Measurements from ENCODE around the gene SLC22A12.
A peak's percentile ranks its signal among the peaks of the same experiment; 100 is the strongest.
"Not testable (repeated sequence)": the region's sequence is repeated elsewhere in the genome, so short reads cannot be mapped to it uniquely, and the experiment has no call there.

Gene SLC22A12

DNA sequence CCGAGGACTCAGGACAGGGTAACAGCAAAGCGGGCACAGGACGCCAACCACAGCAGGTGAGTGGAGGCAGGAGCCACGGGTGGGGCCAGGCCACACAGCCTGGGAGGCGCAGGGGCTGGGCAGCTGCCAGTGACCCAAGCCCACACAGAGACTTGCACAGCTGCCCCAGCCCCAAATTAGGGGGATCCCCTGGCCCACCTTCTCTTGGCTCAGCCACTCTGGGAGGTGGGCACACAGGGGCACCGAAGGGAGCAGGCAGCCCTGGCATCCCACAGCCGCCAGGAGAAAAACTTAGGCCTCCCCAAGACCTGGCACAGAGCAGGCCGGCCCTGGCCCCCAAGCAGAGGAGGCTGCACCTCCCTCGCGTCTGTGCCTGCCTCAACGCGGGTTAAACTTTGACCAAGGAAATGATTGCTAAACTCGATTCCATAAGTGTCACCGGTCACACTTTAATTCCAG, at the start of gene SLC22A12:
TSS of gene SLC22A12 (plus strand) at position 458 of the 459 bp plus-strand sequence. CDS start 337 bp downstream, outside the sequence.
- DNase-seq = peak; percentile 9

DNA sequence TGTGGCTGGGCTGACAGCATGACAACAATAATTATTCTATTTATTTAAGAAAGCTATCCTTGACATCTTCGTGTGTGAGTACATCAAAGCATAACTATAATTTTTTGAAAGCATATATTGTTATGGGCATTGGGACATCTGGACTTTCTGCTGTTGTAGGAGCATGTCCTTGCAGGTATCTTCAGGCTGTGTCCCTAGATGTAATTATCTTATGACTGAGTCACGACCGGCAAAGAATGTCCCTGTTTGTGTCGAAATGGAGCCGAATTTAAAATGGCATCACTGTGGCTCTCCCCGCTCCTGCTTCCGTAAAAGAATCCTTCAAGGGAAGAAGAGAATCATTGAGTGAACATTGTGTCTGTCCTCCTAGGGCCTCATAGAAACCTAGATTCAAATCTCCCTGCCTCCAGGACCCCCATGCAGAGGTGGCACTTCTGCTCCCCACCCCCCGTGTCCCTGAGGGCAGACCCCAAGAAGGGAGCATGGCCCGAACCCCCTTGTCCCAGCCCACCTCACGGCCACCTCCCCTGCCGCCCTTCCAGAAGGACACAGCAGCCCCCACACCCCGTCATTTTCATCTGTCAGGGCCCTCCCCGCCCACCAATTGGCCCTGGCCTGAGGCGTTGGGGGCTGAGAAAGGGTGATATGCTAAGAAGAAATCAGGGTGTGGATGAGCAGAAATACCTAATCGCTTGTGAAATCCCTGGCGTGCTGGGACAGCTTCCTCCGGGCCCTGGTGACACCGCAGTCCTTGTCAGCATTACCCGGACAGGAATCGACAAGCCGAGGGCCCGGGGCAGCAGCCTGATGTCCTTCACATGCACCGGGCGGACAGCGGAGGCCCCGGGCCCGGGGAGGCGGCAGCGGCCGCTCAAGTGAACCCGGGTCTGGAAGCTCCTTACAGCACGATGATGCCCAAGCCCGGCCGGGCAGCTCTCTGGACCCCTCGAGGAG, 48.6 kb upstream of the SLC22A12 start:
- no peak for DNase-seq

DNA sequence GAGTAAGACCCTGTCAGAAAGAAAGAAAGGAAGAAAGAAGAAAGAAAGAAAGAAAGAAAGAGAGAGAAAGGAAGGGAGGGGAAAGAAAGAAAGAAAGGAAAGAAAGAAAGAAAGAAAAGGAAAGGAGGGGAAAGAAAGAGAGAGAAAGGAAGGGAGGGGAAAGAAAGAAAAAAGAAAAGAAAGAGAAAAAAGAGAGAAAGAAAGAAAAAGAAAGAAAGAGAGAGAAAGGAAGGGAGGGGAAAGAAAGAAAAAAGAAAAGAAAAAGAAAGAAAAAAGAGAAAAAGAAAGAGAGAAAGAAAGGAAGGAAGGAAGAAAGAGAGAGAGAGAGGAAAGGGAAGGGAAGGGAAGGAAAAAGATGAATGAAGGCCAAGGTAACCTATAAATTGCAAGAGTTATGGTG, 47.2 kb upstream of the SLC22A12 start:
- no peak for DNase-seq

DNA sequence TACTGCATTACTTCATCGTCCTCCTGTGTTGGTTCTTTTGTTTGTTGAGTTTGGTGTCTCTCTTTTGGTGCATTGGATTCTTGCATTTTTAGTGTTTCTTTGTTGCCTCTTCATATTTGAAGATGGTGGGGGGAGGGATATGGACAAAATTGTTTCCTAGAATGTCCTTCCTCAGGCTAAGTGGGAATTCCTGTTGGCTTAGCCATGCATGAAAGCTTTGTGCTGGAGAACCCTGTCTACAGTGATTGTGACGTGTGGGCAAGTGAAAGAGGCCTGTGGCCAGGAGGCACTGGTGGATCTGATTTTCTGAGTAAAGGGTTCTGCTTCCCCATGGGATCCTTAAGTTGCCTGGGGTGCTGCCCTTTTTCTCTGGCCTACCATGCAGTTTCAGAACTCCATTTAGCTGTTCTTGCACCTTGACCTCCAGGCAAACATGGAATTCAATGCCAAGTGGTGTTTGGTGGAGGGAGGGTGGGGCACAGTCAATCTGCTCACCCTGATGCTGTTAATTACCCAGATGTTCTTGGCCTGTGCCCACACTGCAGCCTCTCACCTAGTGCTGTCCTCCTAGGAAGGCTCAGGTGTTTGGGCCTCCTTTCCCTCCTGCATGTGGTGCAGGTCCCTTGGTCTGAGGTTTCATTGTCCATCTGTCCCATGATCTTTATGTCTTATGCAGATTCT, 46.3 kb upstream of the SLC22A12 start:
- DNase-seq = no peak

DNA sequence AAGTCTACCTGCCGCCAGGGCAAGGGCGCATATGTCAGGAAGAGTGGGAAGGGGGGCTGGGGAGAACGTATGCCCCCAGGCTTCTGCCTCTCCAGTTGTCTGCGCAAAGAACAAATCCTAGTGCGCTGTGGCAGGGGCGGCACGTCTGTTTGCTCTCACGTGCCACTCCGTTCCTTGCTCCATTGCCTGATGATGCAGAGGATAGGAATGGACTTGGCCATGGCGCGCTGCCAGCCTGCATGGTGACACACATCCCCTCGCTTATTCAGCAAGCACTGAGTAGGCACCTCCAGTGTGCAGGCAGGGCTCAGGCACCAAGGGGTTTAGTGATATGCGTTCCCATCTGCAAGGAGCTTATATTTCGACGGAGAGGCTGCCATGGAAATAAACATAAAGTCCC, 45.4 kb upstream of the SLC22A12 start:
- no peak for DNase-seq

DNA sequence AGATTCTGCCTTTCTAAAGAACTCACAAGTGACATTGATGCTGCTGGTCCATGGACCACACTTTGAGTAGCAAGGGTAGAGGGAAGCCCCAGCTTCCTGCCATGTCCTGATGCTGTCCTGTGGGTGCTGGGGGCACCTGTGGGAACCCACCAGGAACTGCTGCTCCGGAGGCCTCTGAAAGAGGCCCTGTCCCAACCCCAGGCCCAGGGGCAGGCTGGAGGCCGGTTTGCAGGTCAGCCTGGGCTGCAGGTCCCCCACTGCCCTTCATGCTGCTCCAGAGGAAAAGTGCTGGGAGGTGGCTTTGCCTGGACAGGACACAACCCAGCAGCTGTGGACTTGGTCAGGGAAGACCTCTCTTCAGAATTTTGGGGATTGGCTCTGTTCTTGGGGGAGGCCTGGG, 44.8 kb upstream of the SLC22A12 start:
- no peak for DNase-seq

DNA sequence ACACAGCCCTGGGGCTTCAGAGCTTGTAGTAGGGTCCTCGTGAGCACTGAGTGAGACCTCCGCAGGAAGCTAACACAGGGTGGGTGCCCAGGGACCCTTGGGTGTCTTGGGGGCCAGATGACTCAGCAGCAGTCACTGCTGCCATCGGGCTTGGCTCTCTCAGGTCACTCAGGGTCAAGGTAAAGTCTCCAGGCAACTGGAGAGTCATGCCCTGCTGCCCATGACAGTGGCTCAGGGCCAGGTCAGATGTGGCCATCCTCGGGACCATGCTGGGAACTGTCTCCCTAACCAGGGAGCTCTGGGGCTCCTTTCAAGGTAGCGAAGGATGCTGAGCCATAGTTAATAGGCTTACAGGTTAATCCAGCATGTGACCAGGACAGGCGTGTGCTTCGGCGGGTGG, 44.4 kb upstream of the SLC22A12 start:
- DNase-seq = no peak

DNA sequence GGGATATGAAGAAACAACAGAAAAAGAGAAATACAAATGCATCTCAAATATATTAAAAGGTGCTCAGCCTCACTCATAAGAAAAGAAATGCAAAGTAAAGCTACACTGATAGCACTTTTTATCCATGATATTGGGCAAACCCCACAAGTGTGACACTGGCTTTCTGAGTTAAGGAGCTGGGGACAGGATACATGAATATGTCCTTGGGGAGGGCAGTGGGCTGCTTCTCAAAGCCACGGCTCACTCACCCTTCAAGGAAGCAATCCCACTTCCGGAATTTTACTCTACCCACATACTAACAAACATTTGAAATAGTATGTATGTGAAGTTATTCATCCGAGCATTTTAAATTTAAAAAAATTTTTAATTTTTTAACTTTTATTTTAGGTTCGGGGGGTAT, 41.1 kb upstream of the SLC22A12 start:
- DNase-seq = no peak

DNA sequence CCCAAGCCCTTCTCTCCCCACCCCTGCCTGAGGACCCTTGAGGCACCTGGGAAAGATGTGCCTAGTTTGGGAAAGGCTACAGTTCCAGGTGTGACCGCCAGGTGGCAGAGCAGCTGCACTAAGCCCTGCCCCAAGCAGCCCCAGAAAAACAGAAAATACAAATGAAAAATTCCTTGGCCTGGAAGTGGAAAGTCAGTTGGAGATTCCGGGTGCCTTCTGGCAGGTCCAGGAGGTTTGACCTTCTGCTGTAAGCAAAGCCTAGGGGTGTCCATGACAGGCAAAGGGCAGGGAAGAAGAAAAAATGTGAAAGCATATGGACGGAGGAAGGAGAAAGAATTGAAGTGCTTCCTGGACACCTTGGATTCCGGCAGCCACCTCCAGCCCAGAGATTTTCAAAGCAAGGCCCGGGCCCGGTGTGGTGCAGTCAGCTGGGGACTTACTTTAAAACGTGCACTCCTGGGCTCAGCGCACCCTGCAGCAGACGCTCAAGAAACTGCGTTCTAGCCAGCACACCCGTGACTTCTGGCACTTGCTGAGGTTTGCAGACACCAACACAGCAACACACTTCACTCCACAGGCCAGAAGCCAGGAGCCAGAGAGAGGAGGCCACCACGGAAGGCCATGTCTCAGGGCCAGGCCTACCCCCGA, 37.3 kb upstream of the SLC22A12 start:
- peak; percentile 60 for DNase-seq

DNA sequence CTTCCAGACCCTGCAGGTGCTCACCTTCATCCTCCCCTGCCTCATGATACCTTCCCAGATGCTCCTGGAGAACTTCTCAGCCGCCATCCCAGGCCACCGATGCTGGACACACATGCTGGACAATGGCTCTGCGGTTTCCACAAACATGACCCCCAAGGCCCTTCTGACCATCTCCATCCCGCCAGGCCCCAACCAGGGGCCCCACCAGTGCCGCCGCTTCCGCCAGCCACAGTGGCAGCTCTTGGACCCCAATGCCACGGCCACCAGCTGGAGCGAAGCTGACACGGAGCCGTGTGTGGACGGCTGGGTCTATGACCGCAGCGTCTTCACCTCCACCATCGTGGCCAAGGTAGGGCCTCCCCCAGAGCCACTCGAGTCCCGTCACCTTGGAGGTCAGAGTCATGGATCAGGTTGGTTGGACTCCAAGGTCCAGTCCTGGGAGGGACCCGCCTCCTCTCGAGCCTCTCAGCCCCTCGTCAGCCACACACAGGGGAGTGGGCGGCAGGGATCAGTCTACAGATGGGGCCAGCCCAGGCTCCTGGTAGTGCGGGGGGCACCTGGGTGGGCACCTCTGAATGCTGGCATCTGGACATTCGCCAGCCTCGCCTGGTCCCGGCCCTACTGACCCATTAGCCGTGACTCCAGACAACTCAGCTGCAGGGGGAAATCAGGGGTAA, 34.8 kb upstream of the SLC22A12 start:
- DNase-seq = no peak

DNA sequence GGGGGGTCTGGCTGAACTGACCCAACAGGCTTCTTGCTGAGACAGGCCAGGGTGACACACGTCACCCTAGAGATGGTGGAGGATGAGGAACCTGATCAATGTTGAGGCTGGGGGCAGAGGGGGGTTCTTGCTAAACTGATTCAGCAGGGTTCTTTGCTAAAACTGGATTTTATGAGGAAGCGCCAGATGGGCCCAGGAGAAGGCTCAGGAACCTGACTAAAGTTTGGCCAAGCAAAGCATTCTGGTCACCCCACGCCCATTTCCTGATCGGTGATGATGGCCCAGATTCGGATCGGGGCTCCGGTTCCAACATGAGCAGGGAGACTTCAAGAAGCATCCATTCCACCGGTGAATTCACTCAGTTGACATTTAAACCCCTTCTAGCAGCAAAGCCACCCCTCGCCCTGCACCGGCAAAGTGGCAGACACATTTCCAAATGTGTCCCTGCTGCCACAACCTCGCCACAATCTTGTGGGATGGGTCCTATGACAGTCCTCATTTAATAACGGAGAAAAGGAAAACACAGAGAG, 34.2 kb upstream of the SLC22A12 start:
- no peak for DNase-seq

DNA sequence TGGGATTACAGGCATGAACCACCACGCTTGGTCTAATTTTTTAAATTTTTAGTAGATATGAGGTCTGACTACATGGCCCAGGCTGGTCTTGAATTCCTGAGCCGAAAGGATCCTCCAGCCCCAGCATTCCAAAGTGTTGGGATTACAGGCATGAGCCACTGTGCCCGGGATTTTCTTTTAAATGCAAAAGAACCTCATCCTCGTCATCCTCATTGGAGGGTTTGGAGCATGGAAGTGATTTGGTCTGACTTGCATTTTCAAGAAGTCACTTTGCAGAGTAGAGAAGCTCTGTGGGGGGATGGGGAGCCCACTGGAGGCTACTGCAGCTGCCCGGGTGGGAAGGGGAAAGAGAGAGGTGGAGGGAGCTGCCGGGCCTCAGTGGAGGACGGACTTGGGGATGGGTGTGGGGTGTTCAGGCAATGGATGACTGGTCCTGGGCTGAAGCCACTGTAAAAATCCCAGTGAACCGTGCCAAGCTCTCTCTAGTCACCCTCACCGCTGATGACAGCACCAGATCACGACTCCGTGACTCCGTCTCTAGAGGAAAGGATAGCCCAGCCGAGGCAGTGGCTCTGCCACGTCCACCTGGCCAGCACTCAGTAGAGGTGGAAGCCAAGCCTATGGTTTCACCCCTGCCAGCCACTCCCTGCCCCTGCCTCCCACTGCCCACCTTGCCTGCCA, 32.8 kb upstream of the SLC22A12 start:
- no peak for DNase-seq

DNA sequence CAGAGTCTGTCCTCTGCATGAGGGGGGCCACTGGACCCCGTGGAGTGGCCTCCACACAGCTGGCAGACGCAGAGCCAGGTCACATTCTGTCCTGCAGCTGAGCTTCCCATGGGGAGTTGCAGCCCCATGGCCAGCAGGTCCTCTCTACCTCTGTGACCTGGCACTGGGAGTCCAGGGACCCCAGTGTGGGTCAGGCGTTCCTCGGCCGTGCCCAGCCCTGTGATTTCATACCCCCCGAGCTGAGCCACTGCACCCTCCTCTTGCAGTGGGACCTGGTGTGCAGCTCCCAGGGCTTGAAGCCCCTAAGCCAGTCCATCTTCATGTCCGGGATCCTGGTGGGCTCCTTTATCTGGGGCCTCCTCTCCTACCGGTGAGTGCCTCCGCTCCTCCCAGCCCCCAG, 32.2 kb upstream of the SLC22A12 start:
- DNase-seq = no peak

DNA sequence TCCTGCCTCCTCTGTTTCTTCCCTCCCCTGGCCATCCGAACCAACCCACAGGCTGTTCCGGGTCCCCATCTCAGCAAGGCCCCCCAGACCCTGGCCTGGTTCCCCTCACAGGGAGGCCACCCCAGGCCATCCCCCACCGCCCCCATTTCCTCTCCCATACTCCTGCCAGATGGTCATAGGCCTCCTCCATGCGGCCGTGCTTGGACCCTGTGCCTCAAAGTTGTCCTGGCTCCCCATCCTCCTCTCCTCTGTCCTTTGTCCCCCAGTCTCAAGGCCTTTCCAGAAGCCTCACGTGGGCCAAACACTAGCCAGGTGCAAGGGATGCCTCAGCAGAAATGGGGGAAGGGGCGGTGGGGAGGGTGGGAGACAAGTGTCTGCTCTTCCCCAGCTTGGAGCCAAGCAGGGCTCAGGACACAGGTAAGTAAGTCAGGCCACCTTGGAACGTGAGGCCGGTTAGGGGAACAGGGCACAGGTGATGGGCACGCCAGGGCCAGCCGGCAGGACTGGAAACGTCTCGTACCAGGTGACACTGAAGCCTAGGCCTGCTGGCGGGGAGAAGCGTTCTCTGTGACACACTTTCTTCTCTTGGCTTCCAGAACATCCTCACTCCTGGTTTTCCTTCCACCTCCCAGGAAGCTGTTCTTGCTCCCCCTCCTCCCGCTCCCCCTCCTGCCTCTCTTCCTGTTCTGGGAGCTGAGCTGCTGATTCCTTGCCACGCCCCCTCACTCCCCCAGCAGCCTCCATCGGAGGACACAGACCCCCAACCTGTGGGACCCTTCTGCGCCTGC, 31.5 kb upstream of the SLC22A12 start:
- no peak for DNase-seq

DNA sequence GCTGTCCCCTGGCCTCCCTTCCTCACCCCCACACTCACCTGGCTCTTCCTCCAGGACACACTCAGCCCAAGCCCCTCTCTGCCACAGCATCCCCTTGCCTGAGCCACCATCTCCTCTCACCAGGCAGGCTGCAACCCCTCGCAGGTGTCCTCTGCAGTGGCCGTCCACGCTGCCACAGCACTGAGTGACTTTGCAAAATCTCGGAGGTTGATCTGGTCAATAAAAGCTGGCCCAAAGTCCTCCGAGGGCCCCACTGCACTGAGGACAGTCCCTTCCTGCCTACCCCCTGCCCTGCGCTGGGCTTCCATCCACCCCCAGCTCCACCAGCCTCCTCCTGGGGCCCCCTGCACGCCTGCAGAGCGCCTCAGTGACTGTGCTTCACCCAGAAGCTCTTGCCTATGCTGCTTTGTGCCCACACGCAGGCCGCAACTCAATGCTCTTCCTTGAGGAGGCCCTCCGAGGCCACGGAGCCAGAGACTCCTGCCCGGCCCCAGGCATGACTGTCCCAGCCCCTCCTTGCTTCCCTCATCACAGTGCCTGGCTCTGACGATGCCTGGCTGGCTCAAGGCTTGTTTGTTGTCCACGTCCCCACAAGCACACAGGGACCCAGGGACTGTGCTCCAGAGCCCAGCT, 30.8 kb upstream of the SLC22A12 start:
- no peak for DNase-seq

DNA sequence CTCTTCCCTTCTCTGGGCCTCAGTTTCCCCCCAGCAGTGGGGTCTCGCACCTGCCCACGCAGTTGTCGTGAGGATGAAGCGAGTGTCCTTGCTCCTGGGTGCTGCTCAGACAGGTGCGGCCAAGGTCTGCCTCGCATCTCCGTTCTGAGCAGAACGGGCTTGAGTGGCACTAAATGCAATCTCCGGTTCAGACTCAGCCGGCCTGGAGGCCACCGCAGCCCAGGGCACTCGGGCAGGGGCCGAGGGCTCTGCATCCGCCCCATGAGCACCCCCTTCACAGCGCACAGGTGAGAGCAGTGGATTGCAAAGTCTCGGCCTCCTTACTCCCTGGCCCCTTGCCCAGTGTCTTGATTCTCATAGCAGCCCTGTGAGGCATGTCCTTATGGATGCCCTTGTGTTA, 30.1 kb upstream of the SLC22A12 start:
- DNase-seq = no peak

DNA sequence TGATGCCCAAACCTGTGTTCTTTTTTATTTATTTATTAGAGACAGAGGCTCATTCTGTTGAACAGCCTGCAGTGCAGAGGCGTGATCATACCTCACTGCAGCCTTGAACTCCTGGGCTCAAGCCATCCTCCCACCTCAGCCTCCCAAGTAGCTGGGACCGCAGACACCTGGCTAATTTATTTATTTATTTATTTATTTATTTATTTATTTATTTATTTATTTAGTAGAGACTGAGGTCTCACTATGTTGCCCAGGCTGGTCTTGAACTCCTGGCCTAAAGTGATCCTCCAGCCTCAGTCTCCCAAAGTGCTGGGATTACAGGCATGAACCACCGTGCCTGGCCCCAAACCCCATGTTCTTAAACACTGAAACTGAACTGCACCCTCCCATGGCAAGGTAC, 29.6 kb upstream of the SLC22A12 start:
- DNase-seq = not testable (repeated sequence)

DNA sequence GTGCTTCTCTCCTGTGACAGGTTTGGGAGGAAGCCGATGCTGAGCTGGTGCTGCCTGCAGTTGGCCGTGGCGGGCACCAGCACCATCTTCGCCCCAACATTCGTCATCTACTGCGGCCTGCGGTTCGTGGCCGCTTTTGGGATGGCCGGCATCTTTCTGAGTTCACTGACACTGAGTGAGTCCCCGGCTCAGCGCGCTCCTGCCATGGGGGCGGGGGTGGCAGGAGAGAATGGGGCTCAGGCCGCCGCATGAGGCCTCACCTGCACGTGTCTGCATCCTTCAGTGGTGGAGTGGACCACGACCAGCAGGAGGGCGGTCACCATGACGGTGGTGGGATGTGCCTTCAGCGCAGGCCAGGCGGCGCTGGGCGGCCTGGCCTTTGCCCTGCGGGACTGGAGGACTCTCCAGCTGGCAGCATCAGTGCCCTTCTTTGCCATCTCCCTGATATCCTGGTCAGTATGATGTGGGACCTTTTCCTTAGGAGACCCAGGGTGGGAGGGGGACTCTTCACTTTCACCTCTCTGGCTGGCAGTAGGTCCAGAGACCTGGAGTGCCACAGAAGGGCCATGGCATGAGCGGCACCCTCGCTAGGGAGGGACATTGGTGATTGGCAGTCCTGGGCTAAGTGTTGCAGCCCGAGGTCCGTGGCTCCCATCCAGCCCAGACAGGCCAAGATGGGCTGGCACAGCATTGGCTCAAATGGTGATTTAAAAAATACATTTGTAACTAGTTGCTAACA, 28.9 kb upstream of the SLC22A12 start:
- DNase-seq = no peak

DNA sequence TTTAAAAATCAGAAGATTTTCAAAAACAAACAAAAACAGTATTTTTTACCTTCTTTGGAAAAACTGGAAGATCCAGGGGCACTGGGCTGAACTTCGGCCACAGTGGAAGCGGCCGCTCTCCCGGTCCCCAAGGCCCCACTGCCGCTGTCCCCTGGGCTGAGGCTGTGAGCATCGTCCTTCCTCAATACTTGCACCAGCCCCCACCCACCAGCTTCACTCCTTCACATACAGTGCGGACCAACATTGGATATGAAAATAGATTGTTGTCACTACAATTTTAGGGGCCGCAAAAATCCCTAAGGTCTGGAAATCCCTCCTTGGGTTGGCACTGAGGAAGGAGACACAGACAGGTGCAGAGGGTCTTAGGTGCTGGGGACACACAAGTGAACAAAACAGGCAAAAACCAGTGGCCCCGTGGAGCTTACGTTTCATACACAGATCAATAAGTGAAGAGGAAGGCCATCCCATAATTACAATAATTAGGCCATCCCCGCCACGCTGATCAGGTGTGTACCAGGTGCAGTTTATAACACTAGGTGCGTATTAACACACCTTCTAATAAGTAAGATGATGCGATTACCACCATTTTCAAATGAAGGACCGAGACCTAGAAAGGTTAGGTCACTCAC, 28.2 kb upstream of the SLC22A12 start:
- no peak for DNase-seq

DNA sequence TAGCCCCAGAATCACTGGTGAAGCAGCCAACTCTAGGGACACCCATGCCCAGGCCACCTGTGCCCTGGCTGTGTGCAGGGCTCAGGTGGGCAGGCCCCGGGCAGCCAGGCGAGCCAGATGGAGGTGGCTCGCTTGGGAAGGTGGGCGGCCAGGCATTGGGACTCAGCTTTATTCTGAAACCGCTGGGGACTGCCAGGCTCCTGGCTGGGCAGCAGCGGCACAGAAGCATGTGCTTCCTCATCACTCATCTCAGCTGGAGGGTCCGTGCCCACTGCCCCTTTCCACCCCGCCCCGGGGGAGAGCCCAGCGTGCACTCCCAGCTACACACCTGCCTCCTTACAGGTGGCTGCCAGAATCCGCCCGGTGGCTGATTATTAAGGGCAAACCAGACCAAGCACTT, 27.1 kb upstream of the SLC22A12 start:
- no peak for DNase-seq

Measured in activated CD8-positive, alpha-beta memory T cell treated with anti-CD3 and anti-CD28 coated beads, Interleukin-2, amount 50 U/mL, for 4 hours (primary cell).